ENCODE measurements around the gene P3H1.

P3H1 gene

GRCh38 chr1:42793824-42794223, 27.0 kb upstream of the P3H1 start:
- no peak overlapping the region for H3K9ac ChIP-seq (ENCODE audit: low read depth in 1 of 2, low read length in 2 of 2)

GRCh38 chr1:42788021-42788420, 21.2 kb upstream of the P3H1 start:
- Histone ChIP-seq H3K4me1 (ENCODE audit: control insufficient read depth in 2 of 2, insufficient read depth in 2 of 2, low read length in 2 of 2) (peaks cover 0 to 6% of the 10 kb centered on the region in 2 donors), H3K9ac (ENCODE audit: low read depth in 1 of 2, low read length in 2 of 2) (no peak overlapping the region), H3K9me3 (ENCODE audit: control insufficient read depth in 2 of 2, low read length in 2 of 2) (no peaks in the 10 kb centered on the region), H3K27ac (ENCODE audit: low read depth in 2 of 2, low read length in 2 of 2) (no peak overlapping the region), H3K27me3 (ENCODE audit: control insufficient read depth in 2 of 2, insufficient read depth in 2 of 2, low read length in 2 of 2) (no peaks in the 10 kb centered on the region), H3K4me3 (ENCODE audit: low read length in 2 of 2) (no peak overlapping the region), H3K36me3 (ENCODE audit: control insufficient read depth in 2 of 2, insufficient read depth in 2 of 2, low read length in 2 of 2) (no peaks in the 10 kb centered on the region)

More at GRCh38 chr1:42793824-42794223, 27.0 kb upstream of the P3H1 start:
- Histone ChIP-seq H3K27ac (ENCODE audit: low read depth in 2 of 2, low read length in 2 of 2) (no peak overlapping the region), H3K4me3 (ENCODE audit: low read length in 2 of 2) (no peak overlapping the region), H3K4me1 (ENCODE audit: control insufficient read depth in 2 of 2, insufficient read depth in 2 of 2, low read length in 2 of 2) (no peaks in the 10 kb centered on the region), H3K36me3 (ENCODE audit: control insufficient read depth in 2 of 2, insufficient read depth in 2 of 2, low read length in 2 of 2) (no peaks in the 10 kb centered on the region), H3K9me3 (ENCODE audit: control insufficient read depth in 2 of 2, low read length in 2 of 2) (no peaks in the 10 kb centered on the region), H3K27me3 (ENCODE audit: control insufficient read depth in 2 of 2, insufficient read depth in 2 of 2, low read length in 2 of 2) (no peaks in the 10 kb centered on the region)

- Histone ChIP-seq H3K27ac (ENCODE audit: low read depth in 2 of 2, low read length in 2 of 2) (no peak overlapping the region), H3K36me3 (ENCODE audit: control insufficient read depth in 2 of 2, insufficient read depth in 2 of 2, low read length in 2 of 2) (no peaks in the 10 kb centered on the region), H3K27me3 (ENCODE audit: control insufficient read depth in 2 of 2, insufficient read depth in 2 of 2, low read length in 2 of 2) (no peaks in the 10 kb centered on the region), H3K9me3 (ENCODE audit: control insufficient read depth in 2 of 2, low read length in 2 of 2) (no peaks in the 10 kb centered on the region), H3K4me1 (ENCODE audit: control insufficient read depth in 2 of 2, insufficient read depth in 2 of 2, low read length in 2 of 2) (peaks cover 0 to 6% of the 10 kb centered on the region in 2 donors), H3K4me3 (ENCODE audit: low read length in 2 of 2) (no peak overlapping the region), H3K9ac (ENCODE audit: low read depth in 1 of 2, low read length in 2 of 2) (no peak overlapping the region)
Observed at GRCh38 chr1:42786097-42786496, 19.3 kb upstream of the P3H1 start.

- no peak within 1 kb of the TSS for H3K27ac ChIP-seq (ENCODE audit: low read depth in 2 of 2, low read length in 2 of 2)
- H3K4me1 ChIP-seq (ENCODE audit: control insufficient read depth in 2 of 2, insufficient read depth in 2 of 2, low read length in 2 of 2), result peaks cover 0 to 6% of the 10 kb centered on the region in 2 donors
- H3K27me3 ChIP-seq (ENCODE audit: control insufficient read depth in 2 of 2, insufficient read depth in 2 of 2, low read length in 2 of 2), result no peaks in the 10 kb centered on the region
- peak within 1 kb of the TSS in 1 of 2 donors; percentile 29 for H3K9ac ChIP-seq (ENCODE audit: low read depth in 1 of 2, low read length in 2 of 2)
- H3K9me3 ChIP-seq (ENCODE audit: control insufficient read depth in 2 of 2, low read length in 2 of 2), result no peaks in the 10 kb centered on the region
- peaks cover 0 to 8% of the 10 kb centered on the region in 2 donors for H3K36me3 ChIP-seq (ENCODE audit: control insufficient read depth in 2 of 2, insufficient read depth in 2 of 2, low read length in 2 of 2)
- H3K4me3 ChIP-seq (ENCODE audit: low read length in 2 of 2), result peak within 1 kb of the TSS; percentile 52 to 56
Observed at GRCh38 chr1:42784946-42785693, 18.3 kb upstream of the P3H1 start, which contains the start of gene TMEM269. TMEM269 (plus strand) TSS chr1:42784991; CDS start chr1:42789894, 4,903 bp downstream.

DNA sequence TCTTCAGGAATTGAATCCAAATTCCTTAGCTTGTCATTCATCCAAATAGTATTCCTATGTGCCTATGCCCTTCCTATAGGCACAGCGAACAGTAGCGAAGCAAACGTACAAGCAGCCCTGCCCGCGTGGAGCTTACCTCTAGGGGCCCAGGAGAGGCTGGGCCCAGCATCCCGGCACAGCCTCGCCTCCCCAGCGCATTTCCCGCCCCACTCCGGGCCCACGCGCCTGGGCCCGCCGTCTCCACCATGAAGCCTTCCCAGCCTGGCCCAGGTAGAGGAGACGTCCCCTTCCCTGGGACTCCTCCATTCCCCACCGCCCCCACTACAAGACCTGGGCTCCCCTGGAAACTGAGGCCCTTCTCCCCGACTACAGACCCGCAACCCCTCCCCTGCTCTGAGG, 17.7 kb upstream of the P3H1 start:
- Histone ChIP-seq H3K27ac (ENCODE audit: low read depth in 2 of 2, low read length in 2 of 2) (no peak overlapping the region), H3K36me3 (ENCODE audit: control insufficient read depth in 2 of 2, insufficient read depth in 2 of 2, low read length in 2 of 2) (peaks cover 0 to 8% of the 10 kb centered on the region in 2 donors), H3K4me1 (ENCODE audit: control insufficient read depth in 2 of 2, insufficient read depth in 2 of 2, low read length in 2 of 2) (peaks cover 0 to 6% of the 10 kb centered on the region in 2 donors), H3K4me3 (ENCODE audit: low read length in 2 of 2) (no peak overlapping the region), H3K27me3 (ENCODE audit: control insufficient read depth in 2 of 2, insufficient read depth in 2 of 2, low read length in 2 of 2) (no peaks in the 10 kb centered on the region), H3K9ac (ENCODE audit: low read depth in 1 of 2, low read length in 2 of 2) (no peak overlapping the region), H3K9me3 (ENCODE audit: control insufficient read depth in 2 of 2, low read length in 2 of 2) (no peaks in the 10 kb centered on the region)

DNA sequence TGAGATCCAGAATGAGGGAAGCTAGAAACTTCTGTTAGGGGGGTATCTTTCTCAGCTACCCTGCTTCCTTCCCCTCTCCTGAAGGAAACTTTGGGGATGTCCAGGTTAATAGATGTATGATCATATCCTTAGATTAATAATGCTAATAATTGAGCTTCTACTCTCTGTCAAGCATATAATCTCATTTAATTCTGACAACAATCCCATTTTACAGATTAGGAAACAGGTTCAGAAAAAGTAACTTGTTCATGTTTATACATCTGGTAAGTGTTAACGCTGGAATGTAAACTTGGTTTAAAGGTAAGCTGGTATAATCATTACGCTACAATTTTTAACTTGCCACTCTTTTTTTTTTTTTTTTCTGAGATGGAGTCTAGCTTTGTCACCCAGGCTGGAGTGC, 16.3 kb upstream of the P3H1 start:
- Histone ChIP-seq H3K27ac (ENCODE audit: low read depth in 2 of 2, low read length in 2 of 2) (no peak overlapping the region), H3K27me3 (ENCODE audit: control insufficient read depth in 2 of 2, insufficient read depth in 2 of 2, low read length in 2 of 2) (no peaks in the 10 kb centered on the region), H3K9ac (ENCODE audit: low read depth in 1 of 2, low read length in 2 of 2) (no peak overlapping the region), H3K36me3 (ENCODE audit: control insufficient read depth in 2 of 2, insufficient read depth in 2 of 2, low read length in 2 of 2) (peaks cover 0 to 8% of the 10 kb centered on the region in 2 donors), H3K9me3 (ENCODE audit: control insufficient read depth in 2 of 2, low read length in 2 of 2) (no peaks in the 10 kb centered on the region), H3K4me3 (ENCODE audit: low read length in 2 of 2) (no peak overlapping the region), H3K4me1 (ENCODE audit: control insufficient read depth in 2 of 2, insufficient read depth in 2 of 2, low read length in 2 of 2) (peaks cover 0 to 6% of the 10 kb centered on the region in 2 donors)

- H3K27ac ChIP-seq (ENCODE audit: low read depth in 2 of 2, low read length in 2 of 2), result no peak overlapping the region
- H3K4me1 ChIP-seq (ENCODE audit: control insufficient read depth in 2 of 2, insufficient read depth in 2 of 2, low read length in 2 of 2), result peaks cover 0 to 2% of the 10 kb centered on the region in 2 donors
- no peak overlapping the region for H3K9ac ChIP-seq (ENCODE audit: low read depth in 1 of 2, low read length in 2 of 2)
- H3K9me3 ChIP-seq (ENCODE audit: control insufficient read depth in 2 of 2, low read length in 2 of 2), result no peaks in the 10 kb centered on the region
- peaks cover 15 to 27% of the 10 kb centered on the region in 2 donors for H3K36me3 ChIP-seq (ENCODE audit: control insufficient read depth in 2 of 2, insufficient read depth in 2 of 2, low read length in 2 of 2)
- no peaks in the 10 kb centered on the region for H3K27me3 ChIP-seq (ENCODE audit: control insufficient read depth in 2 of 2, insufficient read depth in 2 of 2, low read length in 2 of 2)
- no peak overlapping the region for H3K4me3 ChIP-seq (ENCODE audit: low read length in 2 of 2)
Observed at GRCh38 chr1:42780176-42780575, 13.3 kb upstream of the P3H1 start.

GRCh38 chr1:42779725-42780124, 12.9 kb upstream of the P3H1 start:
- peaks cover 19 to 32% of the 10 kb centered on the region in 2 donors for H3K36me3 ChIP-seq (ENCODE audit: control insufficient read depth in 2 of 2, insufficient read depth in 2 of 2, low read length in 2 of 2)

GRCh38 chr1:42777852-42778251, 11.0 kb upstream of the P3H1 start:
- H3K4me3 ChIP-seq (ENCODE audit: low read length in 2 of 2), result no peak overlapping the region
- no peaks in the 10 kb centered on the region for H3K4me1 ChIP-seq (ENCODE audit: control insufficient read depth in 2 of 2, insufficient read depth in 2 of 2, low read length in 2 of 2)
- H3K27ac ChIP-seq (ENCODE audit: low read depth in 2 of 2, low read length in 2 of 2), result no peak overlapping the region
- no peak overlapping the region for H3K9ac ChIP-seq (ENCODE audit: low read depth in 1 of 2, low read length in 2 of 2)
- H3K36me3 ChIP-seq (ENCODE audit: control insufficient read depth in 2 of 2, insufficient read depth in 2 of 2, low read length in 2 of 2), result peaks cover 29 to 40% of the 10 kb centered on the region in 2 donors
- no peaks in the 10 kb centered on the region for H3K9me3 ChIP-seq (ENCODE audit: control insufficient read depth in 2 of 2, low read length in 2 of 2)
- no peaks in the 10 kb centered on the region for H3K27me3 ChIP-seq (ENCODE audit: control insufficient read depth in 2 of 2, insufficient read depth in 2 of 2, low read length in 2 of 2)

More at GRCh38 chr1:42779725-42780124, 12.9 kb upstream of the P3H1 start:
- Histone ChIP-seq H3K4me3 (ENCODE audit: low read length in 2 of 2) (no peak overlapping the region), H3K9ac (ENCODE audit: low read depth in 1 of 2, low read length in 2 of 2) (no peak overlapping the region), H3K27ac (ENCODE audit: low read depth in 2 of 2, low read length in 2 of 2) (no peak overlapping the region), H3K9me3 (ENCODE audit: control insufficient read depth in 2 of 2, low read length in 2 of 2) (no peaks in the 10 kb centered on the region), H3K27me3 (ENCODE audit: control insufficient read depth in 2 of 2, insufficient read depth in 2 of 2, low read length in 2 of 2) (no peaks in the 10 kb centered on the region), H3K4me1 (ENCODE audit: control insufficient read depth in 2 of 2, insufficient read depth in 2 of 2, low read length in 2 of 2) (no peaks in the 10 kb centered on the region)

DNA sequence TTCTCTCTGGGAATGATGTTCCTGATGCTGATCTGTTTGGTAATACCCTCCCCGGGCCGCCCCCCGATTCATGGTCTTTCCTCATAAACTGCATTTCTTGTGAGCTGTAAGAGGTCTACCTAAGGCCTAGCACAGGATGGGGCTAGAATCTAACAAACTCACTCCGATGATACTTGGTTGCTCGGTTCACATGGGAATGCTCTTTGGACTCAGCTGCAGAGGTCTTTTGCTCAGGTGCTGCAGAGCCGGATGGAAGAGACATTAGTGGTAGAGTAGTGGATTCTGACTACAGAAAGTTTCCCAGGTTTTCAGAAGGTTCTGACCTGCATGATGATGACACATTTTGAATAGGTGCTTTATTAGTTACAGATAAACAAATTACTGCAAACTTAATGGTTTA, 9.7 kb upstream of the P3H1 start:
- Histone ChIP-seq H3K4me1 (ENCODE audit: control insufficient read depth in 2 of 2, insufficient read depth in 2 of 2, low read length in 2 of 2) (no peaks in the 10 kb centered on the region), H3K9me3 (ENCODE audit: control insufficient read depth in 2 of 2, low read length in 2 of 2) (no peaks in the 10 kb centered on the region), H3K9ac (ENCODE audit: low read depth in 1 of 2, low read length in 2 of 2) (no peak overlapping the region), H3K27me3 (ENCODE audit: control insufficient read depth in 2 of 2, insufficient read depth in 2 of 2, low read length in 2 of 2) (no peaks in the 10 kb centered on the region), H3K36me3 (ENCODE audit: control insufficient read depth in 2 of 2, insufficient read depth in 2 of 2, low read length in 2 of 2) (peaks cover 29 to 40% of the 10 kb centered on the region in 2 donors), H3K27ac (ENCODE audit: low read depth in 2 of 2, low read length in 2 of 2) (no peak overlapping the region), H3K4me3 (ENCODE audit: low read length in 2 of 2) (no peak overlapping the region)
